ENCODE measurements around the gene DHFR.

The DHFR gene

DNA sequence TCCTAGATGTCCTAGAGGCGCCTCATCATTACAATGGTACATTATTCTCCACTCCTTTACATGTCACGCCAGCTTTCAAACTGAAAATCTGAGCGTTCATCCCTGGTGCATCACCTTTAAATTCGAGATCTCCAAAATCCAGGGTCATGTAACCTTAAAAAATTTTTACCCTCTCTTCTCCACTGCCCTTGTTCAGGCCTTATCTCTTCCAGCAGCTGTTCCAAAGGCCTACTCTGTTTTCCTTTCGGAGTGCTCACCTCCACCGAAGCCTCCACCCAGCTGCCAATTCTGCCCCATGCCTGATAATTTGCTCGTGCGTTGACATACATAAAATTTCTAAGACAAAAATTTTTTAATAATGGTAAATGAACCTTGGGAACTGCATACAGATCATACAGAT lies 1.3 kb downstream of the DHFR start:
- no peak for DNase-seq

DNA sequence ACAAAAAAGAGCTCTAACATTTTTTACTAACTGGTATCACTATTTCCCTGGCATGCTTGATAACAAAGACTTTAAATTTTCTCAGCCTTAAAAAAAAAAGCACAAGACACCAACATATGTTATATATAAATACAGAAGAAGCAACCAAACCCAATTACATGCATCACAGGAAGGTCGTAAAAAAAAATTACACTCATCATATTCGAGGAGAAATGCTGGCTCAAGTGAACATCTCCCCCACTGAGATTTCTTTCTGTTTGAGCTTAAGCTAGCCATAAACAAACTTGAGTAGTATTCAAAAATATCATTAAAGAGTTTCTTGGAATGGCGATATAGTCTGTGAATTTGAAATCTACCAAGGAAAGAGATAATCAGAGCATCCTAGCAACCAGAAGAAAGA lies 7.9 kb downstream of the DHFR start:
- no peak for DNase-seq

DNA sequence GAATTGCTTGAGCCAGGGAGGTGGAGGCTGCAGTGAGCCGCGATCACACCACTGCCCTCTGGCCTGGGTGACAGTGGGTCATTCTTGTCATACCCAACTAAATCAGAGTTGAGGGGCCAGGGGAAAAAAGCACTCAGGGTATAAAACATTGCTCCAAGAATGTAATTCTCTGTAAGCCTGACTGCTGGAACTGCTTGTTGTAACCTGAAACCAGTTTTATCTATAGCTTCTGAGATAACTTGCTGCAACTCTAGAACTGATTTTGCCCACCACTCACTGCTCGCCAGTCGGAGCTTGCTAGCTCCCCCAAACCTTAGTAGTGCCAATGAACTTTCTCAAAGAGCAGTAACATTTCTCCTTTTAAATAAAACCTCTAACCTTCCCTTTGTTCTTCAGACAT lies 9.9 kb downstream of the DHFR start:
- DNase-seq: no peak

DNA sequence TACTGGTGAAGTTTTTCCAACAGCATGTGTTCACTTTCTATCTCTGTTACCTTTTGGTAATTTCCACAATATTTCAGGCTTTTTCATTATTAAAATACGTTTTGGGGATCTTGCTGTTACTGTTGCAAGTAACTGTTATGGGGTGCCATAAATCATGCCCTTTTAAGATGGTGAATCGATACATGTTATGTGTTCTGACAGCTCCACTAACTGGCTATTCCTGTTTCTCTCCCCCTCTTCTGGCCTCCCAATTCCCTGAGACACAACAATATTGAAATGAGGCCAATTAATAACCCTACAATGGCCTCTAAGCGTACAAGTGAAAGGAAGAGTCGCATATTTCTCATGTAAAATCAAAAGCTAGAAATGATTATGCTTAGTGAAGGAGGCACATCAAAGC lies 13.4 kb downstream of the DHFR start:
- no peak for DNase-seq

DNA sequence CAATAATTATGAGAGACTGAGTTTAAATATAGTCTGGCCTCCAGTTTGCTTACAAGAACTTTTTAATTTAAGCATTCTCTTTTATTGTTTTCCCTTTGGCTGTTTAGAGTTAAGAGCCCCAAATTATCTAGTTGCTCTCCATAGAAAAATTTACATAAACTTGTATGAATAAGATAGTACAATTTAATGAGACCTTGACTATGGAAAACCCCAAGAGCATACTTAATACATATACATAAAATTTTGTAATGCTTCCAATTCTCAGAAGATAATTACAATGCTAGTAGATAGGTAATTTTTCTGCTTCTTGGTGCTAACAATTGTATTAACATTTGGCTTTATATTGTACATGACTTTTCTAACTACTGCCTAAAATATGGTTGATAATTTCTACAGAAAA lies 20.6 kb downstream of the DHFR start:
- DNase-seq: no peak

DNA sequence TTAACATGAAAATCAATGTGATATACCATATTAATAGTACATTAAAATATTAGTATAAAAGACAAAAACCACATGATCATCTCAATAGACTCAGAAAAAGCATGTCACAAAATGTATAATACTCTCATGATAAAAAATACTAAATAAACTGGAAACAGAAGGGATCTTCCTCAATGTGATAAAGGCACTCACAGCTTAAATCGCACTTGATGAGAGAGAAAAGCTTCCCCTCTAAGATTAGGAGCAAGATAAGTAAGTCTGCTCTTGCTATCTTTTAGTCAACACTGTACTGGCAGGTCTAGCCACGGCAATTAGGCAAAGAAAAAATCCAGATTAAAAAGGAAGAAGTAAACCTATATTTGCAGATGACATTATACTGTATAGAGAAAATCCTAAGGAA lies 22.1 kb downstream of the DHFR start:
- DNase-seq: no peak

DNA sequence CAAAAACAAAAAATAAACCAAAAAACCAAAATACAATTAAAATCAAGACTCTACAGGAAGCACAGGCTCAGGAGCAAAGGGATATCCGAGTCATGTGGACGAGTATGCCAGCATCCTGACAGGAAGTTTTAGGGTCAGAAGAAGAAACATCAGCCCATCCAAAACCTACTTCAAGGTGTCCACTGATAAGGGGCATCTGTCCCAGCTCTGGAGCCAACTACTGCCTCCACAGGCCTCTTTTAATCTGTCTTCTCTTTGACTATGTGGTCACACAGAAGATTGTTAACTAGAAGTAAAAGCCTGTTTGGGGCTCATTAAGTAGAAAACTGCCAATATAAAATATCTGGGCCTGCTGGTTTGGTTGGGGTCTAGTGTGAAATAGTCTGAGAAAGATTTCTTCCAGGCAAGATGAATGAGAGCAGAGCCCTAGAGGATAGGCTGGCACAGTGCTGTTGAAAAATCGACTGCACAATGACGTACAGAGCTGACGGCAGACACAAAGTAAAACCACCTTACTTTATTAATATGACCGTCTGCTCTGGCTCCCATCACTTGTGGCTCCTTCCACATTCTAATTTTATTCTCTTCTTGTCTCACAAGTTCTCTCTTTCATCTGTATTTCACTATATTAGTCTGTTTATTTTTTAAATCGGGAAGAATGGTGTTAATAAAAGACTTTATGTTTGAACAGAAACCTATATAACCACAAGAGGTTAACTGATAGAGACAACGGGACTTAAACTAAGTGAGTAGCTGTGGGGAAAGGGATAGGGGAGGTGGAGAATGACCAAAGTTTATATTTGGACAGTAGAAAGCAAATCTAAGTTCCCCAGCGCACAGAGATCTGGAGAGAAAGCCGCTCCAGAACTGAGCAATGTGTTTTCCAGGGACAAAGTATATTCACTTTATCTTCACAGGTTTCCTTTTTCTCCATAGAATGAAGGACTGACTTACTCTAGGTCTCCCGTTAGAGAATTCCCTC lies 23.2 kb downstream of the DHFR start:
- DNase-seq: no peak

DNA sequence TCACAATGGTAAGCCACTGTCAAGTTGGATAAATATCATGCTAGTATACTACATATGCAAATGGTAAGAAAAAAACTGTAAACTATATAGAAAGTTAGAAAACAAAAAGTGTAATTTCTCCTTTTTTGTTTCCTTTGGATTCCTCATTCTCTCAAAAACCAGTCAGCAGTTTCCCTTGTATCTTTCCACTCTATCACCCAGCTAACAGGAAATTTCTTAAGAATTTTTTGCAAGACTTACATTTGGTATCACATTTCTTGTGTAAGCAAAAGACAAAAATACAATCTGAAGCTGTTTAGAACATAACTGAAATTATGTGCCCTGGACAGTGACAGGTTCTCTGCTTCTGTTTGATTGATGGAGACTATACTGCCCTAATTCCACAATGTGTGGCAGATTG lies 25.5 kb downstream of the DHFR start:
- DNase-seq: no peak

DNA sequence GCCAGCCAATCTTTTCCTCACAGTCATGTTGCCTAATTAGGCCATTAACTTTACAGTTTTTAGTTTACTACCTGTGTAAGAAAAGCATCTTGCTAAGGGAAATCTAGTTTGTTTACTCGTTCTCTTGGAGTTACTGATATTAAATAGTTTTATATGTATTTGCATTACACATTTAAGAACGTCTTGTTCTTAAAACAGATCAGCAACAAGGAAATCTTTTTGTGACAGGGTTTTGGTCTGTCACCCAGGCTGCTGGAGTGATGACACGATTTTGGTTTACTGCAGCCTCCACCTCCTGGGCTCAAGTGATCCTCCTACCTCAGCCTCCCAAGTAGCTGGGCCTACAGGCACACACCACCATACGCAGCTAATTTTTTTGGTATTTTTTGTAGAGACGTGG lies 29.6 kb downstream of the DHFR start:
- DNase-seq: no peak

DNA sequence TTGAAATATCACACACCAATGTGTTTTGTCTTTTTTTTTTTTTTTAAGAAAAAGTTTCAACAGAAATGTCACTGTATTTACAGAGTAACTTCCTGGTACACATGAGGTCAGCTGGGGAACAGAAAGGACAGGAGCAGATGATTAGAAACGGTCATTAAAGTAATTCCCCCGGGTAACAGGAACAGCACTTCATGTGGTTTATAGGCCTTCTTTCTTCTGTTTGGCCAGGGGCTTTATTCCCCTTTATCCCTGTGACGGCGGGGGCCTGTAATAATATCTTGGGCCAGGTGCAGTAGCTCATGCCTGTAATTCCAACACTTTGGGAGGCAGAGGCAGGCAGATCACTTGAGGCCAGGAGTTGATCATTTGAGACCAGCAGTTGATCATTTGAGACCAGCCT lies 30.8 kb downstream of the DHFR start:
- DNase-seq: no peak

DNA sequence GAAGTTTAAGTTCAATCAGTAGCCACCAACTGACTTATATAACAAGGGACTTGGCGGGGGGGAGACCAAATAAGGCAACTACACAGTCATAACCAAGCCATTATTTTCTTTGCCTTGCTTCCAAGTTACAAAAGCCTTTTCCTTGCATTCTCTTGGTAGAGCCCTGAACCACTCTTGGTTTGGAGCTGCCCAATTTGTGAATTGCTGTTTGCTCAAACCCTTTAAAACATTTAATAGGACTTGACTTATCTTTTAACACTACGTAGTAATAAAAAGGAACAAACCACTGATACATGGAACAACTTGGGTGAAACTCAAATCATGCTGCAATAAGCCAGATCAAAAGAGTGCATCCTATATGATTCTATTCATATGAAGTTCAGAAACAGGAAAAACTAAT lies 32.0 kb downstream of the DHFR start:
- DNase-seq: no peak

DNA sequence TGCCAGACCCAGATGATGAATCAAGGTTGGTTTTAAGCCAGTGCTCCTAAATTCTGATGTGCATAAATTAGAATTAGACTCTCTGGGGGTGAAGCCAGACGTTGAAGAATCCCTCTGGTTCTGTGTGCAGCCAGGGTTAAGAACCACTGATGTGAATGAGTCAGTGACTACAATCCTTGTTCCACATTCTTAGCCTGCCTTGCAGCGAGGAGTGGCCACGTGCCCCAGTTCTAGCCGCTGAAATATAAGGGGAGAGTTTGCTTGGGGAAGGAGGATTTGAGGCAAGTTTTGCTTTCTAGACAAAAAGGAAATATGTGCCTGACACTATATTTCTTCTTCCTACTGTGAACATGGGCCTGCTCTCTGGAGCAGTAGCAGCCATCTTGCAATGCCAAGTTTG lies 34.6 kb downstream of the DHFR start:
- peak; percentile 14 for DNase-seq

DNA sequence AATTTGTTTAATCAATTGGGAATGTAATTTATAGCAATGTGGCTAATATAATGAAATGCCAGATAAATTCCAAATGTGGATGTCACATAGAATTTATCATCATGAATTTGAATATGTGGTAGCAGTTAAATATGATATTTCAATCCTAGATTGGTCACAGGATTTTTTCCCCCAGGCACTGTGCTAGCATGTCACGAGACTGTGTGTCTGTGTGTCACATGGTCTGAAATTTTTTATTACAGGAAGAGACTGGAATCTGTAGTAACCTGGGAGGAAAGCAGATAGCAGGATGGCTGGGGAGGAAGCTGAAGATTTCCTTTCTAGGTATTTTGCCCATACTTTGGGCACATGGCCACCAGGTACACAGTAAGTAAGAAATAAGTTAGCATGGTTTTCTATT lies 35.7 kb downstream of the DHFR start:
- DNase-seq: no peak

DNA sequence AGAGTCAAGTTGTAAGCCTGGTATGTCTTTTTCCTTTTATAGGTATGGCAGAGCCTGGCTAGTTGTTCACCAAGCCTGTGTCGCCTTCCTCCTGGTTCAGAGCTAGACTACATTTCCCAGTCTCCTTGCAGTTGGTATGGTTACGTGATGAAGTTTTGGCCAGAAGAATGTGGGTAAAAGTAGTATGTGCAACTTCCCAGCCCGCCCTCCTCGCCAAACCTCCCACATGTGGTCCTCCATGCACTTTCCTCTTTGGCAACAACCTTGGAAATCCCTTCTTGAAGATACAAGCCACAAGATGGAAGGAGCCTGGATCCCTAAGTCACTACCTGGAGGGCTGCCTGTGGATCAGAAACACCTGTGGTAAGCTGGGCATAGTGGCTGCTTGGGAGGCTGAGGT lies 36.3 kb downstream of the DHFR start:
- no peak for DNase-seq

DNA sequence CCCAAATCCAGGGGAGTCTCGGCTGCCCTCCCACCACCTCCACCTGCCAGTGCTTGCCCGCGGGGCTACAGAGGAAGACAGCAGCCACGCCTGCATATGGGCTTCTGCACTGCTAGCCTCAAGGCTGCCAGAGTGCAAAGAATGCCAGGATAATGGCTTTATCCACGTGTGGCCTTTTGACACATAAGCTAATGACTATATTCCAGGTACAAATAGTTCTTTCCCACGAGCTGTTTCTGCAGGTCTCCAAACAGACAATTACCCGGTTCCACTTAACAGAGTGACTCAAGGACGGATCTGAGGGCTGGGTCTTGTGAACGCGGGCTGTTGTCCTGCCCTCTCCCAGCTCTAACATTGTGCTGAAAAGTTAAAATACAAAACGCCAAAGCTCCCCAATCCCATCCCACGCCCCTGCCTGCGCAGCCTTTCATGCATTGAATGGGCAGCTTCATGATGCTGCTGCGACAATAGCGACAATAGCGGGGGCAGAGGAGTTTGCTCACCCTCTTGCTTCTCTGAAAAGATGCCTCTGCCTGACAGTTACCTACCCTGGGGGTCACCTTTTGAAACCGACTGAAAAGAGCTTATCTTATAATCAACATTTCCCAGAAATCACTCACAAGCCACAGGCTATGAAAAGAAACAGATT lies 39.4 kb downstream of the DHFR start:
- no peak for DNase-seq

DNA sequence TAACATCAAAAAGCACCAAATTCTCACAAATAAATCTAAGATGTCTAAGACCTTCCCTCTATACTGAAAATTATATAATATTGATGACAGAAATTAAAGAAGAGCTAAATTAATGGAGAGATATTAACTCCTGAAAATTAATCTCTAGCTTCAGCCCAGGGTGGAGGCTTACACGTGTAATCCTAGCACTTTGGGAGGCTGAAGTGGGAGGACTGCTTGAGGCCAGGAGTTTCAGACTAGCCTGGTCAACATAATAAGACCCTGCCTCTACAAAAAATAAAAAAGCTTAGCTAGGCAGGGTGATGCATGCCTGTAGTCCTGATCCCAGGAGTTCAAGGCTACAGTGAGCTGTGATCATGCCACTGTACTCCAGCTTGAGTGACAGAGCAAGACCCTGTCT lies 45.1 kb downstream of the DHFR start:
- no peak for DNase-seq

DNA sequence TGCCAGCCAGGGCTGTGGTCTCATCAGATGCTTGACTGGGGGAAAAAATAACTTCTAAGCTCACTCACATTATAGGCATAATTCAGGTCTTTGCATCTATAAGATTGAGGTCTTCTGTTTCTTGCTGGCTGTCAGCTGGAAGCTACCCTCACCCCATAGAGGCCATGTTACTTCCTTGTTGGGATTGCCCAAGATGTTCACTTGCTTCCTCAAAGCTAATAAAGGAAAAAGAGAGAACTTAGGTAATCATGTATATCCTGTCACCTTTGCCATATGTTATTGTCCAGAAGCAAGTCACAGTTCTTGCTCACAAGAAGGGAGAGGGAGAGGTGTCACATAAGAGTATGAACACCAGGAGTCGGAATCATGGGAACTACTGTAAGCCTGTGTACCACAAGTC lies 46.1 kb downstream of the DHFR start:
- no peak for DNase-seq

DNA sequence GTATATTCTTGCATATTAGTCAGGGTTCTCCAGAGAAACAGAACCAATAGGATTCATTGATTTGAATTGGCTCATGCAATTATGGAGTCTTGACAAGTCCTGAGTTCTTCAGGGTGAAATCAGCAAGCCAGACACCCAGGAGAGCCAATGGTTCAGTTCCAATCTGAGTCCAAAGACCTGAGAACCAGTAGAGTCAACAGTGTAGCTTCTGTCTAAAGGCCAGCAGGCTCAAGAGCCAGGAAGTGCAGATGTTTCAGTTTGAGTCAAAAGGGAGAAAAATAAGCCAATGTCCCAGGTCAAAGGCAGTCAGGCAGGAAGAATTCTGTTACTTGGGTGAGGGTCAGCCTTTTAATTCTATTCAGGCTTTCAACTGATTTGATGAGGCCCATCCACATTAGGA lies 47.0 kb downstream of the DHFR start:
- DNase-seq: no peak

DNA sequence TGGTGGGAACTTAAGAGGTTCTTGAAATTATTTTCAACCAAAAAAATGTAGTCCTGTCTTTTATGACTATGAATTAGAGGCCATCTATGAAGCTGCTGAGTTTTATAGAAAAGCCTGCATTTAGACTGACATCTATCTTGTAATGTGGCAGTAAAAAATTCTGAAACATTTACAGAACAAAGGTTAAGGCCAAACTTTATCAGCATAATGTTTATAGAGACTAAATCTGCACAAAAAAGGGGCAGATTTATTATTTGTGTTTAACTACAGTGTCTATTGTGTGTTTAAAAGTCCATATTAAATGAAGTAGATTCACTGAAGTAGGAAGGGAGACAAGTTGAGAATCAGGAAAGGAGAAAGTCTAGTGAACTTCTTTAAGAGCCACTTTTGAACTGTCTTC lies 47.4 kb downstream of the DHFR start:
- DNase-seq: no peak

DNA sequence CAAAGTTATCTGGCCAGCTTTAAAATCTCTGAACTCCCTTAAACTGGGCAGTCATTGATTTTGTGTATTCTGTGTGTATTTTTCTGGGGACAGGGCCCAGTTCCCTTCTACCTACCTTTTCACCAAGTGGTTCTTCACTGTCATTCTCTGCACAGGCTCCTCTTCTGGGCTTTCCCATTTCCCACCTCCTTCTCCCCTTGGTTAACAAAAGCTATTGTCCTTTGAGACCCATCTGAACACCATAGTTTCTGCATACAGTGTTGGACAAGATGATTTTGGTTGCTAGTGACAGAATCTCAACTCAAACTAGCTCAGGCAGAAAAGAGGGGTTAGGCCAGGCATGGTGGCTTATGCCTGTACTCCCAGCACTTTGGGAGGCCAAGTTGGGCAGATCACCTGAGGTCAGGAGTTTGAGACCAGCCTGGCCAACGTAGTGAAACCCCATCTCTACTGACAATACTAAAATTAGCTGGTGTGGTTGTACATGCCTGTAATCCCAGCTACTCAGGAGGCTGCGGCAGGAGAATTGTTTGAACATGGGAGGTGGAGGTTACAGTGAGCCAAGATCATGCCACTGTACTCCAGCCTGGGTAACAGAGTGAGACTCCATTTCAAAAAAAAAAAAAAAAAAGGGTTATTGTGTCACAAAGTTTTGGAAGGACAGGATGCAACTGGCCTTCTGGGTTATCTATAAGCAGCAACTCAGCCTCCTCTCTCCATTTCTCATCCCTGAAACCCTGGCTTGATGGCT lies 53.7 kb downstream of the DHFR start:
- no peak for DNase-seq

DNA sequence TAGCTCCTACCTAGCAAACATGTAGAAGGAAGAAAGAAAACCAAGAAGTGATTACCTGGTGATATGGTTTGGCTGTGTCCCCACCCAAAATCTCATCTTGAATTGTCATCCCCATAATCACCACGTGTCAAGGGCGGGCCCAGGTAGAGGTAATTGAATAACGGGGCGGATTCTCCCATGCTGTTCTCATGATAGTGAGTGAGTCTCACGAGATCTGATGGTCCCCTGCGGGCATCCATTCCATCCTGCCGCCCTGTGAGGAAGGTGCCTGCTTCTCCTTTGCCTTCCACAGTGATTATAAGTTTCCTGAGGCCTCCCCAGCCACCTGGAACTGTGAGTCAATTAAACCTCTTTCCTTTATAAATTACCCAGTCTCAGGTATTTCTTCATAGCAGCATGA lies 57.3 kb downstream of the DHFR start:
- no peak for DNase-seq

DNA sequence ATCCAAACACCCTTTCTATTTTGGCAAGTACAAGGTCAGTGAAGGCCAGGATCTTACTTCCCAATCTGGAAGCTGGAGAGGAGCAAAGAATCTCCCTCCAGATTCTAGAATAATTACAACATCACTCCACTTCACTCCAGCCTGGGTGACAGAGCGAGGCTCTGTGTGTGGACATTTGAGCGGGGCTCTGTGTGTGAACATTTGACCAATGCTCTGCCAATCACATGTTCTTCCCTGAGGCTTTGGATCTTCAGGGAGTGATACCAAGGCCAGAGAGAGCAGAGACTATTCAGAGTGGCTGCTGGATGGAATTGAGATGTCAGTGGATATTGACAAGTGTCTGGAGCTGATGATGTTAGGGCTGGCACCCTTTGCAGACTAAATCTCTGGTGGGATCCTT lies 60.0 kb downstream of the DHFR start:
- DNase-seq: no peak

DNA sequence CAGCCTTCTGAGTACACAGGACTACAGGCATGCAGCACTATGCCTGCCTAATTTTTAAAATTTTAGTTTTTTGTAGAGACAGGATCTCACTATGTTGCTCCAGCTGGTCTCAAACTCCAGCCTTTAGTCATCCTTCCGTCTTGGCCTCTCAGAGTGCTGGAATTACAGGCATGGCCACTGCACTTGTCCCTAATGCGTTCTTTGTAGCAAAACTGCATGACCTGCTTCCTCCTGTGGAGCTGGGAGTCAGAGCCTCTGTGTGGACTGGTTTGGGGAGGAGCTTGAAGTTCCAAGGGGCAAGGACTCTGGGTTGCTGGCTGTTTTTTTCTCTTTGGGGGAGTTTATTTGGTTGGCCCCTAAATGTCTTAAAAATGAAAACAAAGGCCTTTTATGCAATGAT lies 62.0 kb downstream of the DHFR start:
- DNase-seq: no peak

DNA sequence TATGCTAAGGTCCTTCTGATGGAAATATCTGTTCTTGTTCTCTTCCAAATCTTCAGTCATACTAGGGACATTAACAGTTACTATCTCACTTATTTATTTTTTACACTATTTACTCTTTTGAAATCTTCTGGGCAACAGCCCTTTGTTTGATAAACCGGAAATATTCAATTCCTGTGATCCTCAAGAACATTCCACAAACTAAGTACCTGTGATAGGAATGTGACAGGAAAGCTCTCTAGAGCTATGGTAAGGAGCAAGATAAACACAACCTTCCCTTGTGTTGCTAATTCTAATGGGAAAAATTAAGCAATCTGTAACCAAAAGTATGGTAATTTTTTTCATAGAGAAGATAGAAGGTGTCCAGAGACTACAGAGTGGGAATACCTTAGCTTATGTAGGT lies 62.7 kb downstream of the DHFR start:
- DNase-seq: no peak
